Hematopoietic multipotent progenitor cell treated with erythropoietin and hydrocortisone succinate and interleukin-3 and kit ligand, for 6 days (in vitro differentiated cells): ENCODE results near the gene CYP3A5.
"Not testable (repeated sequence)": the region's sequence is repeated elsewhere in the genome, so short reads cannot be mapped to it uniquely, and the experiment has no call there.

ENCODE experiments used
- DNase-seq: peaks from one replicate; pipeline ENCODE4 v3.0.0-alpha.2; 2015

Gene CYP3A5

GRCh38 chr7:99637414-99637813 is 42.4 kb downstream of the CYP3A5 start:
- not testable (repeated sequence) for DNase-seq

- DNase-seq: peak; percentile 56
Measured at GRCh38 chr7:99631295-99632109, 48.3 kb downstream of the CYP3A5 start.

GRCh38 chr7:99629643-99630042 is 50.2 kb downstream of the CYP3A5 start:
- no peak for DNase-seq

GRCh38 chr7:99628471-99629465 is 51.0 kb downstream of the CYP3A5 start:
- DNase-seq: no peak

DNA sequence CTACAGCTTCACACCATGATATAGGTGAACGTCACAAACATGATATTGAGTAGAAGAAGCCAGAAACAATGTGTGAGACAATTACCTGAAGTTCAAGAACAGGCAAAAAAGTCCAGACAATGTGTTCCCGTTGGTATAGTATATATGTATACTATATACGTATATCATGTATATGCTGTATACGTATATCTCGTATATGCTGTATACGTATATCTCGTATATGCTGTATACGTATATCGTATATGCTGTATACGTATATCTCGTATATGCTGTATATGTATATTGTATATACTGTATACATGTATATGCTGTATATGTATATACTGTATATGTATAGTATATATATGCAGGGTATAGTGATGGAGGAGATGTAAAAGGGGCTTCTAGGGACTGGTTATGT is 52.3 kb downstream of the CYP3A5 start:
- no peak for DNase-seq

- DNase-seq: no peak
Measured at GRCh38 chr7:99626661-99627060, 53.1 kb downstream of the CYP3A5 start.

DNA sequence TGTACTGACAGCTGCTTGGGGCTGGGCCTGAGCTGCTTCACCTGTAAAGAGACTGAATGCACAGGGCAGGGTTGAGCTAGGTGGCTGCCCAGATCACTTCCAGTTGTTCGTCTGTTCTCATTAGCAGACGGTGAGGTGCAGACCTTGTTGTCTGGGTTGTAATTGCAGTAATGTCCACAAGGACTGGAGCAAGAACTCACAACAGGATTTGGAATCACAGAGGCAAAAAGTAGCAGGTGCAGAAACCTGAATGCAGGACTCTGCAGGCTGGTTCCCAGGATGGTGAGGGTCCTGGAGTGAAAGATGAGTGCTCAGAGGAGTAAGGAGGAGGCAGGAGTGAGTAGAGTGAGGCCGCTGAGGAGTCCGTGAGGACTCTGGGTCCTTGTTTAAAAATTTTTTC is 53.8 kb downstream of the CYP3A5 start:
- DNase-seq: no peak

- DNase-seq: no peak
Measured at GRCh38 chr7:99625321-99625720, 54.5 kb downstream of the CYP3A5 start.

GRCh38 chr7:99624484-99624883 is 55.3 kb downstream of the CYP3A5 start:
- DNase-seq: no peak

GRCh38 chr7:99623702-99624447 is 55.9 kb downstream of the CYP3A5 start:
- no peak for DNase-seq

DNA sequence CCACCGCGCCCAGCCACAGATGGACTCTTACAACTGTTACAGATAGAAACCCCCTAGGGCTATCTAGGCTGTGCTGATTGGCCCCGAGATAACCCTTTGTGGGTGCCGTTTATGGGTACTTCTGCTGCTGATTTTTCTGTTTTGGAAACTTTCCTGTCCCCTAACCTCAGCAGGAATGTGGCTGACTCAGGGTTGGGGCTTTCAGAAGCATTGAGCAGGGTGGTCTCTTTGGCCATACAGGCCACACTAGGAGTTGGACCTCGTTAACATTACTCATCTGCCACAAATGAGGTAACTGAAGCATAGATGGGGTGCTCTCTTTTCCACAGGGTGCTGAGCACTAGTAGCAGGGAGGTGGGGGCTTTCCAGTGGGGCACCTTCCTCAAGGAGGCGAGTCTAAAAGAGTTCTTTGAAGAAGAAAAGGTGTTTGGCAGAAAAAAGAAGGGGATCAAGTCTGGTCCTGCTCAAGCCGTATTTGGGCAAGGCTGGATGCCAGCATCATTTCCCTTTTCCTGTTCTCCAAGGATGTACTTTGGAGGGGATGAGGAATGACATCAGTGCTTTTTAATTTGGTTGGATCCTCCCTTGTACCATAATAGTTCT is 56.6 kb downstream of the CYP3A5 start:
- DNase-seq: no peak

GRCh38 chr7:99622596-99622995 is 57.2 kb downstream of the CYP3A5 start:
- no peak for DNase-seq

GRCh38 chr7:99621271-99621670 is 58.5 kb downstream of the CYP3A5 start:
- DNase-seq: no peak

DNA sequence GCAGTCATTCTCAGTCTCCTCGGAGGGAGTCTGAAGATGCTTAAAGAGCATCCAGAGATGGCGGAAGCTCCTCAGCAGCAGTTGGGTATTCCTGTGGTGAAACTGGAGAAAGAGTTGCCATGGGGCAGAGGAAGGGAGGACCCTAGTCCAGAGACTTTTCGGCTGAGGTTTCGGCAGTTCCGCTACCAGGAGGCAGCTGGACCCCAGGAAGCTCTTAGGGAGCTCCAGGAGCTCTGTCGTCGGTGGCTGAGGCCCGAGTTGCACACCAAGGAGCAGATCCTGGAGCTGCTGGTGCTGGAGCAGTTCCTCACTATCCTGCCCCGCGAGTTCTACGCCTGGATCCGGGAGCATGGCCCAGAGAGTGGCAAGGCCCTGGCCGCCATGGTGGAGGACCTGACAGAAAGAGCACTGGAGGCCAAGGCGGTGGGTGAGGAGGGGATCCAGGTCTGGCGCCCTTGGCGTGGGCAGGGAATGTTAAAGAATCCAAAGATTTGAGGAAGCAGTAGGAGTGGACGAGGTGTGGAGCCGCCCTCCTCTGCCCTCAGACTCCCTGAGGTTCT is 60.1 kb downstream of the CYP3A5 start:
- DNase-seq: no peak

DNA sequence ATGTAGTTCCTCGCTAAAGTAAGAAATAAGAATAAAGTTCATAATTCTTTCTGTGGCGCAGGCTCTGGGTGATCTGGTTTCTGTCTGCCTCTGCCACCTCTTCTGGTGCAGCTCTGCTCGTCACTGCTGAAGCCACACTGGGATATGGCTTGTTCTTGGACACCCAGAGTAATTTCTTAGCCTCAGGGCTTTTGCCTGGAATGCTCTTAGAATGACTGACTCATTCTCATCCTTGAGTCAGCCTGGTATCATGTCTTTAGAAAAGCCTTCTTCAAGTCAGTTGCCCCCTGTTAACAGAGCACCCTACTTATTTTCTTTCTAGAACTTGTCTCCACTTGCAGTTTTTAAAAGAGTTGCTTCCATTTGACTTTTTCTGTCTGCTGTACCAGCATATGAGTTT is 61.1 kb downstream of the CYP3A5 start:
- no peak for DNase-seq

DNA sequence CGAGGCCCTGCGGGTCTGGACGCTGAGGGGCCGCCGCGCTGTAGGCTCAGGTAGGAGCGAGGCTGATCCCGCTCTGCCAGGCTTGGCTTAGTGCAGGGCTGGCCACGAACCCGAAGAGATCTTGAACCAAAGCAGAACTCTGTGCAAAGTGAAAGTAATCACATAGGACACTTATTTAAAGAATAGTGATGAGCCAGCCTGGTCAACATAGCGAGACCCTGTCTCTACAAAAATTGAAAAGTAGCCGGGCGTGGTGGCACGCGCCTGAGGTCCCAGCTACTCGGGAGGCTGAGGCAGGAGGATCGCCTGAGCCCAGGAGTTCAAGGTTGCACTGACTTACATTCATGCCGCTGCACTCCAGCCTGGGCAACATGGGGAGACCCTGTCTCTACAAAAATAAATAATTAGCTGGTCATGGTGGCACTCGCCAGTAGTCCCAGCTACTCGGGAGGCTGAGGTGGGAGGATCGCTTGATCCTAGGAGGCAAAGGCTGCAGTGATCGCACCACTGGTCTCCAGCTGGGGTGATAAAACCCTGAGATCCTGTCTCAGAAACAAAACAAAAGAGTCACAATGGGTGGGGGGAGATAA is 62.5 kb downstream of the CYP3A5 start:
- no peak for DNase-seq

- peak; percentile 95 for DNase-seq
Measured at GRCh38 chr7:99616359-99617191, 63.2 kb downstream of the CYP3A5 start, which contains the start of gene ZSCAN25. ZSCAN25 (plus strand) TSS chr7:99616946; CDS start chr7:99619607, 2,661 bp downstream.

GRCh38 chr7:99615989-99616358 is 63.8 kb downstream of the CYP3A5 start:
- no peak for DNase-seq

DNA sequence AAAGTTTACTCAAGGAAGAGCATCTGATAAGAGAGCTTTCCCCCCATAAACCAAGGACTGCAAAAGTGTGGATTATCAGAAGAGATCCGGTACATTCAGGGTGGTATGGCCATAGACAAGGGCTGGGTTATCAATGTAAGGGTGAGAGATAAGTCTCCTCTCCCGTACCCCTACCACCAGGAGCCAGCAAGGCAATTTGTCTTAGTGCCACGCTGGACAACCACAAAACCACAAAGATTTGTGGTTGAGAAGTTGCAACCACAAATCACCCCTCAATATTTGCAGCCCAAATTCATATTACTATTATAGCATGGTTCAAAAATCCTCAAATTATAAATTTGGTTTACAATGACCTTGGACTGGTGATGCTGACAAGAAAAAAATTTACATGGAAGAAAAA is 65.3 kb downstream of the CYP3A5 start:
- no peak for DNase-seq

DNA sequence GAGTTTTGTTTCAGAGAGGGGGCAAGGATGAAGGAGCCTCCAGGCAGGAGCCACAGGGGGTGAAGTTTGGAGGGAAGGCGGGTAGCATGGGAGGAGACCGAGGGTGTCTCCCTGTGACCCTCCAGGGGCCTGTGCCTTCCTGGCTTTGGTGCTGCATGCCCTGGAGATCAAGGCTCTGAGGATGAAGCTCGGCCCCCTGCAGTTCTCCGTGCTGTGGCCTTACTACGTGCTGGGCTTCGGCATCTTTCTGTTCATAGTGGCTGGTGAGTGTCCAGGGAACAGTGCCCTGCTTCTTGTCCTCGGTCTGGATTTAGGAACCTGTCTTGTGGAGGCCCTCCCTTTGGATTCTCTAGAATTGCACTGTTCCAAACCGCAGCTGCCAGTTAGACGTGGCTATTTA is 72.2 kb downstream of the CYP3A5 start:
- DNase-seq: no peak

- DNase-seq: no peak
Measured at GRCh38 chr7:99606531-99606930, 73.3 kb downstream of the CYP3A5 start.
